ENCODE measurements around the gene PALLD. TPM values are rescaled to one million over a fixed set of nuclear protein-coding genes. Genes with fewer than 3 reads are reported as not detected.

PALLD gene
- total RNA-seq, 1 donor from 2014 or later, result 204 TPM

DNA sequence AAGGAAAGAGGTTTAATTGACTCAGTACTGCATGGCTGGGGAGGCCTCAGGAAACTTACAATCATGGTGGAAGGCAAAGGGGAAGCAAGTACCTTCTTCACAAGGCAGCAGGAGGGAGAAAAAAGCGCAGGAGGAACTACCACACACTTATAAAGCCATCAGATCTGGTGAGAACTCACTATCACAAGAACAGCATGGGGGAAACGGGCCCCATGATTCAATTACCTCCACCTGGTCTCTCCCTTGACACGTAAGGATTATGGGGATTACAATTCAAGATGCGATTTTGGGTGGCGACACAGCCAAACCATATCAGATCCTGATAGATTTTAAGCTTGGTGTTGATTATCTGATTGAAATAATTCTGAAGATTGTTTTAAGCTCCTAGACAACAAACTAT lies 294.5 kb downstream of the PALLD start:
- no peak overlapping the region for H3K4me3 ChIP-seq
- no peak overlapping the region for H3K27ac ChIP-seq
- intact Hi-C loops (cut with DNase I), result no loop called here
- no peaks in the 10 kb centered on the region for H3K27me3 ChIP-seq
- H3K9me3 ChIP-seq, result no peaks in the 10 kb centered on the region
- H3K4me1 ChIP-seq, result peaks cover 0 to 5% of the 10 kb centered on the region in 2 donors
- no peak for DNase-seq (ENCODE audit: low spot score in 2 of 2)
- no peaks in the 10 kb centered on the region for H3K36me3 ChIP-seq
- TF ChIP-seq, protein P1, sequence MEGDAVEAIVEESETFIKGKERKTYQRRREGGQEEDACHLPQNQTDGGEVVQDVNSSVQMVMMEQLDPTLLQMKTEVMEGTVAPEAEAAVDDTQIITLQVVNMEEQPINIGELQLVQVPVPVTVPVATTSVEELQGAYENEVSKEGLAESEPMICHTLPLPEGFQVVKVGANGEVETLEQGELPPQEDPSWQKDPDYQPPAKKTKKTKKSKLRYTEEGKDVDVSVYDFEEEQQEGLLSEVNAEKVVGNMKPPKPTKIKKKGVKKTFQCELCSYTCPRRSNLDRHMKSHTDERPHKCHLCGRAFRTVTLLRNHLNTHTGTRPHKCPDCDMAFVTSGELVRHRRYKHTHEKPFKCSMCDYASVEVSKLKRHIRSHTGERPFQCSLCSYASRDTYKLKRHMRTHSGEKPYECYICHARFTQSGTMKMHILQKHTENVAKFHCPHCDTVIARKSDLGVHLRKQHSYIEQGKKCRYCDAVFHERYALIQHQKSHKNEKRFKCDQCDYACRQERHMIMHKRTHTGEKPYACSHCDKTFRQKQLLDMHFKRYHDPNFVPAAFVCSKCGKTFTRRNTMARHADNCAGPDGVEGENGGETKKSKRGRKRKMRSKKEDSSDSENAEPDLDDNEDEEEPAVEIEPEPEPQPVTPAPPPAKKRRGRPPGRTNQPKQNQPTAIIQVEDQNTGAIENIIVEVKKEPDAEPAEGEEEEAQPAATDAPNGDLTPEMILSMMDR (IDR thresholded peaks at IDR 0.05), result no peak

DNA sequence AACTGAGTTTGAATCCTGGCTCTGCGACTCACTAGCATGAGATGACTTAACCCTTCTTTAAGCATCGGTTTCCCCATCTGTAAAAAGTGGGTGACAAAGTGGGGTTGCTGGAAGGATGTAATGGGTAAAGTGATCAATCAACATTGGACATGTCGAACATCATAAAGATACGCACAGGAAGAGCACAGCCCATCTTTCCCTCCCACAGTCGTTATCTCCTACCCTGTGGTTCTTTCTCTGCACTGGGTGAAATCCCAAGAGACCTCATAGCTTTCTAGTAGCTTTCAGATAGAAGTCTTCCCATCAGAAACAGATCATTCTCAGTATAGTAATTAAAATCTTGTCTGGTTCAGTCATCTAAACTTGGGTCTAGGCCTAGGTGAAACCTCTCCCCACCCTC lies 296.7 kb downstream of the PALLD start:
- Histone ChIP-seq H3K27me3 (no peaks in the 10 kb centered on the region), H3K27ac (no peak overlapping the region), H3K9me3 (no peaks in the 10 kb centered on the region), H3K36me3 (no peaks in the 10 kb centered on the region), H3K4me3 (no peak overlapping the region), H3K4me1 (peaks cover 0 to 7% of the 10 kb centered on the region in 2 donors)
- DNase-seq (ENCODE audit: low spot score in 2 of 2), result no peak
- TF ChIP-seq, protein P1 (IDR thresholded peaks at IDR 0.05), result no peak
- intact Hi-C loops (cut with DNase I), result loop anchor here (2.0 kb wide), 1 partner anchor 19 kb away; no protein-coding TSS in a partner anchor

DNA sequence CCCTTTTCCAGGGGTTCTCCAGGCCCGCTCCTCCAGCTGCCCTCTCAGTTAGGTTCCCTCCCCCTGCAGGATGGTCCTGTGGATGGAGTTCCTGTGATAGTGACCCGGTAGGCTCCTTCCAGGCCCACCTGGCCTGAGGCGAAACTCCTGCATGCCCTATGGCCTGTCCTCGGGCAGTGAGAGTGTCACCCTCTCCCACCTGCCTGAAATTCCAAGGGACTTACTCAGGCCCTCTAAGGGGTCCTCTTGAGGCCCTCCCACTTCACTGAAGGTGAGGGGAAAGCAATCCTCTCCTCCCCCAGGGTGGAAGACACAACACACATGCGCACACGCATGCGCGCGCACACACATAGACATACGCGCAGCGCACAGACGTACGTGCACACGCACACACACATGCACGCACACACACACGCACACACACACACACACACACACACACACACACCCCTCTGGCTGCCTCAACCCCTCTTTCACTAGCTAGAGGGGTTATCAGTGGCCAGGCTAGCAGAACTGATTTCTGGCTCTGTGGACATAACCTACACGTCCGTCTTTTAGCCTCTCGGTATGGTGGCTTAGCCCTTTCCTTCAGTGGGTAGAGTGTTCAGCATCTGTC lies 297.3 kb downstream of the PALLD start:
- DNase-seq (ENCODE audit: low spot score in 2 of 2), result no peak
- TF ChIP-seq, protein P1 (IDR thresholded peaks at IDR 0.05), result no peak
- intact Hi-C loops (cut with DNase I), result no loop called here
- Histone ChIP-seq H3K36me3 (no peaks in the 10 kb centered on the region), H3K4me1 (peaks cover 0 to 7% of the 10 kb centered on the region in 2 donors), H3K27ac (no peak overlapping the region), H3K27me3 (no peaks in the 10 kb centered on the region), H3K4me3 (no peak overlapping the region), H3K9me3 (no peaks in the 10 kb centered on the region)

DNA sequence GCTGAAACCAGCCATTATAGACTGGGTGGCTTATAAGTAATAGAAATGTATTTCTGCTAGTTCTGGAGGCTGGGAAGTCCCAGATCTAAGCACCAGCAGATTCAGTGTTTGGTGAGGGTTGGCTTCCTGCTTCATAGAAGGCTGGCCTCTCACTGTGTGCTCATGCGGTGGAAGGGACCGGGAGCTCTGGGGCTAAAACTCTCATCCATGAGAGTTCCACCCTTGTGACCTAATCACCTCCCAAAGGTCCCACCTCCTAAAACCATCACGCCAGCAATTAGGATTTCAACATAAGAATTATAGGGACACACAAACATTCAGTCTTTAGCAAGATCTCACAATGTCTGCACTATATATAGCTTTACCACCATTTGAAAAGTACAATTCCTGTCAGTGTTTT lies 298.0 kb downstream of the PALLD start:
- Histone ChIP-seq H3K27me3 (no peaks in the 10 kb centered on the region), H3K4me3 (no peak overlapping the region), H3K36me3 (no peaks in the 10 kb centered on the region), H3K27ac (no peak overlapping the region), H3K9me3 (no peaks in the 10 kb centered on the region), H3K4me1 (peaks cover 0 to 7% of the 10 kb centered on the region in 2 donors)
- TF ChIP-seq, protein P1 (IDR thresholded peaks at IDR 0.05), result no peak
- intact Hi-C loops (cut with DNase I), result no loop called here
- DNase-seq (ENCODE audit: low spot score in 2 of 2), result no peak

DNA sequence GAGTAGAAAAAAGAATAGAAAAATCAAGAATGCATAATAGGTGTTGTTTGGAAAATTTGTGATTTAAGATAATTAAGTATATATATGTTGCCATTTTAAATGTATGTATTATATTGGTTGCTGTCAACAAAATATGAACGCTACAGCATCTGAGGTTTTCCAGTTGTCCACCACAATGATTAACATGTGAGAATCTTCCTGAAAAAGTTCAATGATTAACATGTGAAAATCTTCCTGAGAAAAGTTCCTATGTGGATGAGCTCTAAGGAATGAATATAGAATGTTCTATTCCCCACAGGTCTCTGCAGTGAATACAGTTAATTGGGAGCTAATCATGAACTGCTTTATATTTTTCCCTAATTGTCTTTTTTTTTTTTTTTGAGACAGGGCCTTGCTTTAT lies 298.5 kb downstream of the PALLD start:
- Histone ChIP-seq H3K27me3 (no peaks in the 10 kb centered on the region), H3K9me3 (no peaks in the 10 kb centered on the region), H3K36me3 (no peaks in the 10 kb centered on the region), H3K4me1 (peaks cover 0 to 5% of the 10 kb centered on the region in 2 donors), H3K27ac (no peak overlapping the region), H3K4me3 (no peak overlapping the region)
- intact Hi-C loops (cut with DNase I), result no loop called here
- DNase-seq (ENCODE audit: low spot score in 2 of 2), result no peak
- TF ChIP-seq, protein P1 (IDR thresholded peaks at IDR 0.05), result no peak
